ENCODE measurements around the gene HSPBP1.

DNA sequence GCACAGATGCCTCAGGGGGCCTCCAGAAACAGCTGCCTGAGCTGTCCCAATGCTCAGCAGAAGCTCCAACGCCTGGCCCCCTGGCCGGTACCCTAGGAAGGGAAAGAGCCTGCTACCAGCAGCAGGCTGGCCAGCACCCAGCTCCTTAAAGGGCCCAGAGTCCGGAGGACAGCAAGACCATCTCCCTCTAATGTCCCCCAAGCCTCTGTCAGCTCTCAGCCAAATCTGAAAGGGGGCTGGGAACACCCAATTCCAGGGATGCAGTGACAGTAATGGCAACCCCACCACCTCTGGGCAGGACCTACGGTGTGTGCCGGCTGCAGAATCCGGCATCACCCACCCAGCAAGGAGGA, 25.3 kb downstream of the HSPBP1 start:
- TF ChIP-seq, protein P1, sequence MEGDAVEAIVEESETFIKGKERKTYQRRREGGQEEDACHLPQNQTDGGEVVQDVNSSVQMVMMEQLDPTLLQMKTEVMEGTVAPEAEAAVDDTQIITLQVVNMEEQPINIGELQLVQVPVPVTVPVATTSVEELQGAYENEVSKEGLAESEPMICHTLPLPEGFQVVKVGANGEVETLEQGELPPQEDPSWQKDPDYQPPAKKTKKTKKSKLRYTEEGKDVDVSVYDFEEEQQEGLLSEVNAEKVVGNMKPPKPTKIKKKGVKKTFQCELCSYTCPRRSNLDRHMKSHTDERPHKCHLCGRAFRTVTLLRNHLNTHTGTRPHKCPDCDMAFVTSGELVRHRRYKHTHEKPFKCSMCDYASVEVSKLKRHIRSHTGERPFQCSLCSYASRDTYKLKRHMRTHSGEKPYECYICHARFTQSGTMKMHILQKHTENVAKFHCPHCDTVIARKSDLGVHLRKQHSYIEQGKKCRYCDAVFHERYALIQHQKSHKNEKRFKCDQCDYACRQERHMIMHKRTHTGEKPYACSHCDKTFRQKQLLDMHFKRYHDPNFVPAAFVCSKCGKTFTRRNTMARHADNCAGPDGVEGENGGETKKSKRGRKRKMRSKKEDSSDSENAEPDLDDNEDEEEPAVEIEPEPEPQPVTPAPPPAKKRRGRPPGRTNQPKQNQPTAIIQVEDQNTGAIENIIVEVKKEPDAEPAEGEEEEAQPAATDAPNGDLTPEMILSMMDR (IDR thresholded peaks at IDR 0.05; ENCODE audit: insufficient read depth, low read length), result no peak
- TF ChIP-seq, protein P2, sequence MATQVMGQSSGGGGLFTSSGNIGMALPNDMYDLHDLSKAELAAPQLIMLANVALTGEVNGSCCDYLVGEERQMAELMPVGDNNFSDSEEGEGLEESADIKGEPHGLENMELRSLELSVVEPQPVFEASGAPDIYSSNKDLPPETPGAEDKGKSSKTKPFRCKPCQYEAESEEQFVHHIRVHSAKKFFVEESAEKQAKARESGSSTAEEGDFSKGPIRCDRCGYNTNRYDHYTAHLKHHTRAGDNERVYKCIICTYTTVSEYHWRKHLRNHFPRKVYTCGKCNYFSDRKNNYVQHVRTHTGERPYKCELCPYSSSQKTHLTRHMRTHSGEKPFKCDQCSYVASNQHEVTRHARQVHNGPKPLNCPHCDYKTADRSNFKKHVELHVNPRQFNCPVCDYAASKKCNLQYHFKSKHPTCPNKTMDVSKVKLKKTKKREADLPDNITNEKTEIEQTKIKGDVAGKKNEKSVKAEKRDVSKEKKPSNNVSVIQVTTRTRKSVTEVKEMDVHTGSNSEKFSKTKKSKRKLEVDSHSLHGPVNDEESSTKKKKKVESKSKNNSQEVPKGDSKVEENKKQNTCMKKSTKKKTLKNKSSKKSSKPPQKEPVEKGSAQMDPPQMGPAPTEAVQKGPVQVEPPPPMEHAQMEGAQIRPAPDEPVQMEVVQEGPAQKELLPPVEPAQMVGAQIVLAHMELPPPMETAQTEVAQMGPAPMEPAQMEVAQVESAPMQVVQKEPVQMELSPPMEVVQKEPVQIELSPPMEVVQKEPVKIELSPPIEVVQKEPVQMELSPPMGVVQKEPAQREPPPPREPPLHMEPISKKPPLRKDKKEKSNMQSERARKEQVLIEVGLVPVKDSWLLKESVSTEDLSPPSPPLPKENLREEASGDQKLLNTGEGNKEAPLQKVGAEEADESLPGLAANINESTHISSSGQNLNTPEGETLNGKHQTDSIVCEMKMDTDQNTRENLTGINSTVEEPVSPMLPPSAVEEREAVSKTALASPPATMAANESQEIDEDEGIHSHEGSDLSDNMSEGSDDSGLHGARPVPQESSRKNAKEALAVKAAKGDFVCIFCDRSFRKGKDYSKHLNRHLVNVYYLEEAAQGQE (IDR thresholded peaks at IDR 0.05; ENCODE audit: insufficient replicate concordance, low read depth), result no peak
- no peak for TF ChIP-seq POLR2AphosphoS5 (IDR thresholded peaks at IDR 0.05; ENCODE audit: low read depth)
- TF ChIP-seq GABPA (IDR thresholded peaks at IDR 0.05; ENCODE audit: low read depth), result no peak

Measured in HL-60 (cell line).